ENCODE measurements around the gene DMRTC2.

DNA sequence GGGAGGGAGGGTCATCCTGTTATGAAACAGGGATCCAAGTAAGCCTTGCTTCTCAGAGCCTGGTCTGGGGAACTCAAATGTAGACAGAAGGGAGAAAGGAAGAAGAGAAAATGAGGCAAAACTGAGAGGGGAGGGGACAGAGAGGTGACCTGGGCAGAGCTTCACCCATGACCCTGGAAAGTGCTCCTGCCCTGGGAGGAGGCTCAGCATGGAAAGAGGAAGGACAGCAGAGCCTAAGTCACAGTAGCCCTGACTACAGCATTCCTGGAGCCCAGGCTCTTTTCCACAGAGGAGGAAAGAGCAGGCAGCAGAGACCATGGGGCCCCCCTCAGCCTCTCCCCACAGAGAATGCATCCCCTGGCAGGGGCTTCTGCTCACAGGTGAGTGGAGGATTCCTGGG is 48.5 kb upstream of the DMRTC2 start, which contains the start of gene CEACAM3:
- TF ChIP-seq CTCF (conservative IDR thresholded peaks at IDR 0.05 in 1 of 2, IDR thresholded peaks at IDR 0.05 in 1 of 2; ENCODE audit: extremely low read depth in 1 of 2, insufficient read depth in 1 of 2, low read depth in 1 of 2, low read length in 2 of 2) (no peak), EZH2 (IDR thresholded peaks at IDR 0.05; ENCODE audit: borderline replicate concordance, low read length) (no peak)

Measured in mammary epithelial cell (primary cell).